ENCODE results near the gene GPRIN2.
"Not testable (repeated sequence)": the region's sequence is repeated elsewhere in the genome, so short reads cannot be mapped to it uniquely, and the experiment has no call there.

DNA sequence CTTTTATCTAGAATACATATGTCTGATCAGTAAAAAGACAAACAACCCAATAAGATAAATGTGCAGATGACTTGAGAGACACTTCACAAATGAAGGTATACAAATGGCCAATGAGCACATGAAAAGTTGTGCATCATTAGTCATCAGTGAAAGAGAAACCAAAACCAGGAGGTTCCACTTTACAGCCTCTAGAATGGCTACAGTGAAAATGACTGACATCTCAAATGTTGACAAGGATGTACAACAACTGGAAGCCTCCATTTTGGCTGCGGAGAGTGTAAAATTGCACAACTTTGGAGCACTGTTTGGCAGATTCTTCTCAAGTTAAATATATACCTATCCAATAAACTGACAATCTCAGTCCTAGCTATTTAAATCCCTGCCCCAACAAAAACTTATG lies 44.1 kb upstream of the GPRIN2 start:
- TF ChIP-seq, protein P1, sequence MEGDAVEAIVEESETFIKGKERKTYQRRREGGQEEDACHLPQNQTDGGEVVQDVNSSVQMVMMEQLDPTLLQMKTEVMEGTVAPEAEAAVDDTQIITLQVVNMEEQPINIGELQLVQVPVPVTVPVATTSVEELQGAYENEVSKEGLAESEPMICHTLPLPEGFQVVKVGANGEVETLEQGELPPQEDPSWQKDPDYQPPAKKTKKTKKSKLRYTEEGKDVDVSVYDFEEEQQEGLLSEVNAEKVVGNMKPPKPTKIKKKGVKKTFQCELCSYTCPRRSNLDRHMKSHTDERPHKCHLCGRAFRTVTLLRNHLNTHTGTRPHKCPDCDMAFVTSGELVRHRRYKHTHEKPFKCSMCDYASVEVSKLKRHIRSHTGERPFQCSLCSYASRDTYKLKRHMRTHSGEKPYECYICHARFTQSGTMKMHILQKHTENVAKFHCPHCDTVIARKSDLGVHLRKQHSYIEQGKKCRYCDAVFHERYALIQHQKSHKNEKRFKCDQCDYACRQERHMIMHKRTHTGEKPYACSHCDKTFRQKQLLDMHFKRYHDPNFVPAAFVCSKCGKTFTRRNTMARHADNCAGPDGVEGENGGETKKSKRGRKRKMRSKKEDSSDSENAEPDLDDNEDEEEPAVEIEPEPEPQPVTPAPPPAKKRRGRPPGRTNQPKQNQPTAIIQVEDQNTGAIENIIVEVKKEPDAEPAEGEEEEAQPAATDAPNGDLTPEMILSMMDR (conservative IDR thresholded peaks at IDR 0.05 in 1 of 2, IDR thresholded peaks at IDR 0.05 in 1 of 2; ENCODE audit: extremely low read depth in 1 of 2, insufficient read depth in 1 of 2, low read depth in 1 of 2, low read length in 2 of 2), result not testable (repeated sequence)
- TF ChIP-seq EZH2 (IDR thresholded peaks at IDR 0.05; ENCODE audit: borderline replicate concordance, low read length), result not testable (repeated sequence)

Measured in mammary epithelial cell (primary cell).